ENCODE measurements around the gene MEIS1. TPM values are rescaled to one million over a fixed set of nuclear protein-coding genes. Genes with fewer than 3 reads are reported as not detected.

MEIS1 gene
- total RNA-seq, 3 donors from 2014 or later: 23.0 to 37.9 (median 37.0) TPM

DNA sequence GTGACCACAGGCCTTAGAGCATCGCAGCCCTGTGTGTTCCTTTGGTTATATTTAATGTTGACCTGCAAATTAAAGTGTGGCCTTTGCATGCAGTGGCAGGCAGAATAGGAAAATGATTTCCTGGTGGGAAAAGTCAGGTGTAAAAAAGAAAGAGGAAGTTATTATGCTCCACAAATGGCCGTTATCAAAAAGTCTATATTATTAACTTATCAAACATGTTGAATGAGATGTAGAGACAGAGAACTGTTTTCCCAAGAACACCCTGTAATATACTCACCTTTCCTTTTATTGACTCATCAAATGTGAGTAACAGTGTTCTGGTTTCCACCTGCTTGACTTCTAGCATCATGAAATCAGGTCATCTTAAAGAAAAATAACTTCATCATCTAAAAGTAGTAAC, 35.3 kb downstream of the MEIS1 start:
- Histone ChIP-seq H3K9me3 (no peaks in the 10 kb centered on the region), H3K27ac (no peak overlapping the region), H3K4me3 (no peak overlapping the region), H3K27me3 (no peaks in the 10 kb centered on the region), H3K4me1 (no peaks in the 10 kb centered on the region), H3K36me3 (no peaks in the 10 kb centered on the region)
- no peak for DNase-seq (ENCODE audit: low spot score in 2 of 2)
- intact Hi-C loops (cut with DNase I; ENCODE audit: low total_unique reads): no loop called here
- TF ChIP-seq CTCF (IDR thresholded peaks at IDR 0.05): no peak
- TF ChIP-seq POLR2AphosphoS5 (IDR thresholded peaks at IDR 0.05): no peak
- TF ChIP-seq POLR2A (IDR thresholded peaks at IDR 0.05): no peak

- H3K36me3 ChIP-seq: no peaks in the 10 kb centered on the region
- intact Hi-C loops (cut with DNase I; ENCODE audit: low total_unique reads): no loop called here
- TF ChIP-seq POLR2AphosphoS5 (IDR thresholded peaks at IDR 0.05) (no peak), CTCF (IDR thresholded peaks at IDR 0.05) (no peak), POLR2A (IDR thresholded peaks at IDR 0.05) (no peak)
- H3K27me3 ChIP-seq: no peaks in the 10 kb centered on the region
- DNase-seq (ENCODE audit: low spot score in 2 of 2): no peak
- no peak overlapping the region for H3K27ac ChIP-seq
- no peak overlapping the region for H3K4me3 ChIP-seq
- H3K9me3 ChIP-seq: no peaks in the 10 kb centered on the region
- no peaks in the 10 kb centered on the region for H3K4me1 ChIP-seq
Measured at GRCh38 chr2:66472225-66472843, 37.4 kb downstream of the MEIS1 start.

DNA sequence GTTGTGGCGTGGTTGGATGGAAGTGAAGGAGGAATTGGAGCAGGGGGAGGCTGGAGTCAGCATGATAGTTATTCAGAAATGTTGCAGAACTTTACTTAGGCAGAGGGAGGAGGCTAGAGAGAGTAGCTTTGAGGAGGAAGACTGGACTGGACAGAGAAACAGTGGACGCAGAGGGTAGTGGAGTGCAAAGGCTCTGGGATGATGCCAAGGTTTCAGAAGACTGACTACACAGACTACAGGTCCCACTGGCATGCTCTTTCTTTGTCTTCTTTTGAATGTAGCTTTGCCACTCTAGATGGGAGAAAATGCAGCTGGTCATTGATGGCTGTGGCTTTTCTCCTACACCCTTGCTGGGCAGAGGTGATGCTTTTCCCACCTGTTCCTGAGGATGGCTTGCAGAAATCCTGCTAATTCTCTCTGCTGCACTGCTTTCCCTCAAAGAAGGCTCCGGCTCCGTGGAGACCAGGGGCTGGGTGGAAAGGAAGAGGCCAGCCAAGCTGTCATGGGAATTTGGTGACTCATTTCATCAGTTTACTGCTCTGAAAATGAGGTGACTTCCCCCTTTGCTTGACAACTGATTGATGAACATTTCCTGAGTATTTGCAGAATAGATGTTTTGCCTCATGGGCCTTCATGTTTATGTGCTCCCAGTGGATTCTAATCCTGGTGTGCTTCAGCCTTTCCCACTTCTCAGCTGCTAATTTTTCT, 42.4 kb downstream of the MEIS1 start:
- Histone ChIP-seq H3K27ac (no peak overlapping the region), H3K36me3 (no peaks in the 10 kb centered on the region), H3K4me3 (no peak overlapping the region), H3K4me1 (no peaks in the 10 kb centered on the region), H3K27me3 (no peaks in the 10 kb centered on the region), H3K9me3 (no peaks in the 10 kb centered on the region)
- TF ChIP-seq CTCF (IDR thresholded peaks at IDR 0.05) (no peak), POLR2A (IDR thresholded peaks at IDR 0.05) (no peak), POLR2AphosphoS5 (IDR thresholded peaks at IDR 0.05) (no peak)
- intact Hi-C loops (cut with DNase I; ENCODE audit: low total_unique reads): no loop called here
- no peak for DNase-seq (ENCODE audit: low spot score in 2 of 2)

DNA sequence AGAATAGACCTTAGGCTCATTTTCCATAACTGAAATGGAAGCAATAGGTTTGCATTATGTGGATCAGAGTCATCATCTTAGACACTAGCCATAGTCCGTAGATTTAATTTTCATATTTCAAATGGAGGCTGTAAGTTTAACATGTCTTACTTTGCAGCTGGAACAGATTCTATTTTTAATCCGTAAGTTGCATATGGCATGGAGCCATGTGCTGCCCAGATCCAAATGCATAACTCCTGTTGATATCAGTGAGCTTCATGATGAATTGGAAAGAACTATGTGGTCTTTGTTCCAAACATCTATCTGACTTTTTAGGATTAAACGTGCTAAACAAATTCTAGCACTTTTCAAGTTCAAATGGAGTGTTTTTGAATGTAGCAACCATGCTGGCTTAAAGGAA, 43.4 kb downstream of the MEIS1 start:
- Histone ChIP-seq H3K36me3 (no peaks in the 10 kb centered on the region), H3K9me3 (no peaks in the 10 kb centered on the region), H3K4me3 (no peak overlapping the region), H3K27ac (no peak overlapping the region), H3K27me3 (no peaks in the 10 kb centered on the region), H3K4me1 (no peaks in the 10 kb centered on the region)
- intact Hi-C loops (cut with DNase I; ENCODE audit: low total_unique reads): no loop called here
- no peak for DNase-seq (ENCODE audit: low spot score in 2 of 2)
- TF ChIP-seq POLR2A (IDR thresholded peaks at IDR 0.05): no peak
- no peak for TF ChIP-seq POLR2AphosphoS5 (IDR thresholded peaks at IDR 0.05)
- TF ChIP-seq CTCF (IDR thresholded peaks at IDR 0.05): no peak

DNA sequence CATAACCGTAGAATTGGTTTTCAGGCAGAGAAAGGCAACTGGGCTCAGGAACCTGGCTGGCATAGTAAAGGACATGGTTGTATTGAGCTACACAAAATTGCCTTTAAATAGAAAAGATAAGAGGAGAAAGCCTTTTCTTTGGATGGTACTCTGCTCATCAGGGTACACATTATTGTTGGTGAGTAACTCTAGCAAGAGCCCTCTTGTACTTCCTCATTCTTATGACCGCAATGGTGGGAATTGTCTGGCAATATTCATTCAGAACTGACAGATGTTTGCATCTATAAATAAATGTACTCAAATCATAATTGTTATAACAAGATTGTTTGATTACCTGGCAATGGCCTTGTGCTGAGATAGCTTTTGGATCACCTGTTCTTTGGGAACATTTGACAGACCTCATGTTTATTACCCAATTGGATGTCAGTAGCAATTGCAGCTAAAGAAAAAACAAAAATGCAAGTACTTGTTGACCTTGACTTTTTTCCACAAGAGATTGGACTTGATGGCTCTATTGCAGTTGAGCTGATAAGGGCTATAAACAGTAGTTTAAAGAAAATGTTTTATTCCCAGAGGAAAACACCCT, 43.9 kb downstream of the MEIS1 start:
- H3K4me1 ChIP-seq: no peaks in the 10 kb centered on the region

More for the DNA sequence above, 43.9 kb downstream of the MEIS1 start:
- no peaks in the 10 kb centered on the region for H3K36me3 ChIP-seq
- no peaks in the 10 kb centered on the region for H3K27me3 ChIP-seq
- no peak overlapping the region for H3K4me3 ChIP-seq
- no peak overlapping the region for H3K27ac ChIP-seq
- H3K9me3 ChIP-seq: no peaks in the 10 kb centered on the region
- DNase-seq (ENCODE audit: low spot score in 2 of 2): no peak
- TF ChIP-seq CTCF (IDR thresholded peaks at IDR 0.05) (no peak), POLR2A (IDR thresholded peaks at IDR 0.05) (no peak), POLR2AphosphoS5 (IDR thresholded peaks at IDR 0.05) (no peak)
- intact Hi-C loops (cut with DNase I; ENCODE audit: low total_unique reads): no loop called here
